ENCODE data around the gene COG7.
"Not testable (repeated sequence)": the region's sequence is repeated elsewhere in the genome, so short reads cannot be mapped to it uniquely, and the experiment has no call there.

Gene COG7
- 27.0 to 32.6 (median 30.7) reads per million in 4 experiments for total RNA-seq

DNA sequence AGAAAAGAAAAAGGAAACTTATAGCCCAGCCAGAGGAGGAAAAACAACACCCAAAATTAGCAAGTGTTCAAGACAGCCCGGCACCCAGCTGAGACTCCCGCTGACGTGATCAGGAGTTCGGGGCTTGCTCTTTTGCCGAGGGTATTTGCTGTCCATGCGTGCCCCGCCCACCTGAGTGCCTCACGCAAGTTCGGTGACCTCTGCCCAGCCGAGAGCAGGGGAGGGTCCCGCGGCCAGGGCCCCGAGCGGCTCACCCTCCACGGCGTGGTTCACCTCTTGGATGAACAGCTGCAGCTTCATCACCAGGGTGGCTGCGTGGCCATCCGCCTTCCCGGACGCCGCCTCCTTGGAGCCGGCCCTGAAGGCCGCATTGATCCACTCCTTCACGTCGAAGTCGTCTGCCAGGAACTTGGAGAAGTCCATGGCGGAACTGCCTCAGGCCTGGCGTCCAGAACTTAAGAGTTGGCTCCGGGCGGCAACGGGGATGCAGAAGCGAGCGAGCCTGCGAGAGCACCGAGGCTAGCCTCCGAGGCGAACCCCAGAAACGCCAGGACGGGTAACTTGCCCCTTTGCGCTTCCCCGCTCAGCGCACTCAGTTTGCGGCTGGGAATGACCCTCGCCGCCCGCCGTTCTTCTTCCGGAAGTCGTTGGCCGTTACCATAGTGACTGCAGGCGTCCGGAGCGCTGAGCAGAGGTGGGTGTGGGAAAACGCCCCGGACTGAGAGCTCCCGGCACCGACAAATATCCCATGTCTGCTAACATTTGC, at the start of gene COG7:
TSS of gene COG7 (minus strand) at position 618 of the 766 bp plus-strand sequence. CDS start at position 423, 195 bp downstream.
- peak; percentile 67 for DNase-seq

DNA sequence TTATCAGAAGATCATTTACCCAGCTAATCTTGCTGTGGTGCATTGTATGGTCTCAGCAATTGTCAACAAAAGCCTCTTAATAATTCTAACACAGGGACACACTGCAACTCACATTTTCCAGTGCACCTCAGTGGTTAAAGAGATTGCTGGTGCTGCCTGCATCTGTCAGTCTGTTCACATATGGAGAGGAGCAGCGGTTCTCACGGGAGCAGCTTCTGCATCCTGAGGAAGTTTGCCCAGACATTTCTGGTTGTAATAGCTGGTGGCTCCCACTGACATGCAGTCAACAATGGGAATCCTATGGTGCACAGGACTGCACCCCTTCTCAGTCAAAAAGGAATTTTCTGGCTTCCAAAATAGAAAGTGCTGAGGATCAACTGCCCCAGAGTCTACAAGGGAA, 49.5 kb upstream of the COG7 start:
- no peak for DNase-seq

DNA sequence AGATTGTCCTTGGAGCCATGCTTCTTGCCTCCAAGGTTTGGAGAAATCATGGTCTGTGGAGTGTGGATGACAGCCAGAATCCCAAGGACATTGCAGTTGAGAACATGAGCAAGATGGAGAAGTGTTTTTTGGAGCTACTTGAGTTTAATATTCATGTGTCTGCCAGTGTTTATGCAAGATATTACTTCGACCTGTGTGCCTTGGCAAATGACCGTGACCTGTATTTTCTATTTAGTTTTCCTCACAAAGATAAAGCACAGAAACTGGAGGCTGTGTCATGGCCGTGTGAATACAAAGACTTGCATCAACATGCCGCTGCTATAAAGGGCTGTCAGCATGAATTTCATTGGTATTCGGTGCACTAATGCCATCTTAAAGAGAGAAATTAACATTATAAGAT, 48.3 kb upstream of the COG7 start:
- no peak for DNase-seq

DNA sequence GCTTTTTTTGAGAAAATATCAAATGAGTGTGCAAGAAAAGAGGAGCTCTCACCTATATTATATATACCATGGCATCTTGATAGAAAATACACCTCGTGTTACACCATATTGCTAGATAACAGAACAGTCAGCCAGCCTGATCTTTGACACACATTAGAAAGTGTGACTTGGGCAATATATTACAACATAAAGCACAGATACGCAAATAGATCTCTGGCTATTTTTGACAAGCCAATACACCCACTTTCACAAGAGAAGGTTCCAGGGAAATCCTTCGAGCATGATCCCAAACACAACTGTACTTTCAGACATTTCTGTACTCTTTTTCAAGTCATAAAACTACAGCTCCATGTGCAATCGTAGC, 47.9 kb upstream of the COG7 start:
- DNase-seq: no peak

DNA sequence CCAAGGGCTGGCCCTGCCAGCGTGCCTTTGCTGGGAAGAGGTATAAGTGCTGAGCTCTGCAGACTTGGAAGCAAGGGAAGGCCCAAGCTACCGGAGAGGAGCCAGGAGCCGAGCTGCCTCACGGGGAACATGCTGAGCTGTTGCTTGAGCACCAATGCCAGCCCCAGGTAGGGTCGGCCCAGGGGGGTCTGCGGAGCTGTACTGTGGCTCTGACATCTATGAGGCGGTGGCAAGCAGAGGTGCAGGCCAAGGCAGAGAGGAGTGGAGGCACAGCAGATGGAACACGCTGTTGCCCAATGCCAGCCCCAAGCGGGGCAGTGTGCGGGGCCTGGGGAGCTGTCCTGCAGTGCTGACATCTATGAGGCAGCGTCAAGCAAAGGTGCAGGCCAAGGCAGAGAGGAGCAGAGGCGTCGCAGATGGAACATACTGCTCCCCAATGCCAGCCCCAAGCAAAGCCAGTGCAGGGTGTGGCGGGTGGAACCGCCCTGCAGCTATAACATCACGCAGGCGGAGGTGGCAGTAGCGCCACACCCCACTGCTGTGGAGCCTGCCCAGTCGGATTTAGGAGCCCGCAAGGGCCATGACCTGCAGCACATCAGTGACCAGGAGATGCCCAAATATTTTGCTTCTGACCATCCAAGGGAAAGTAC, 47.3 kb upstream of the COG7 start:
- DNase-seq: no peak

DNA sequence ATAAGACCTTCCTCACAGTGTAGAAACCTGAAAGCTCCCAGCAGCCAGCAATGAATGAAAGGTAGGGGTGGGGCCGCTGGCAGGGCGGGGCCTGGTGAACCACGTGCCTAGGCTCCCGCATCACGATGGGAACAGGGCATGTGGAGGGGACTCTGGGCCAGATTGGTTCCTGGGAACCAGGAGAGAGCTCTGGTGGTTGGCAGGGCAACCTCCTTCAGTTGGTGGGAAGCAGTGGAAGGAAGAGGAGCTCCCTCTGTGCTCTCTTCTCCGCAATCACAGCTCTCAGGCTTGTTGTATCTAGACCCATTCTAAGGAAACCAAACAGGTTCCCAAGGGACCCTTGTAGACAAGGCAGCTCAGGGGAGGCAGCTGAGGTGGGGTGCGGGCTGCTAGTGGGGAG, 46.8 kb upstream of the COG7 start:
- no peak for DNase-seq

DNA sequence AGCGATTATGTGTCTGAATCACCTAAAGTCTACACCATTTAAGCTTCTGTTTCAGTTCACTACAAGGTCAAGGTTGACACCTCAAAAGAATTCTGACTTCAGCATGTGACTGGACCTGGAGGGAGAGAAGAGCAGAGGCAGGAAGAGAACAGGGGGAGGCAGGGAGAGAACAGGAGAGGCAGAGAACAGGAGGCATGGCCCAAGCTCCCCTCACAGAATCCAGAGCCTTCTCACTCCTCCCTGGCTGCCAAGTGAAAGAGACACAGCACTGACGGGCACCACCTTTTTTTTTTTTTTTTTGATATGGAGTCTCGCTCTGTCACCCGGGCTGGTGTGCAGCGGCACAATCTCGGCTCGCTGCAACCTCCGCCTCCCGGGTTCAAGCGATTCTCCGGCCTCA, 45.9 kb upstream of the COG7 start:
- no peak for DNase-seq

DNA sequence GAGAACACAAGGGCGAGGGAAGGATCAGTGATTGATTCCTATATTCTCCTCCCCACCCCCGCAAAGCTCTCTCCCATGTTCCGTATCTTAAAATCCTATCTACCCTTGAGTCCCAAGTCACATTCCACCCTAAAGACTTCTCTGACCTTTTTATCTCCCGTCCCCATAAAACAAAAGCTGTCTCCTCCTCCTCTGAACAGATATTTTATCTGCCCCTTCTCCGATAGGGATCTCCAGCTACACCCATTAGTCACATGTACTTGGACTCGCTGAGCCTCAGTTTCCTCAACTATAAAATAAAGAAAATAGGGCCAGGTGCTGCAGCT, 44.5 kb upstream of the COG7 start:
- no peak for DNase-seq

DNA sequence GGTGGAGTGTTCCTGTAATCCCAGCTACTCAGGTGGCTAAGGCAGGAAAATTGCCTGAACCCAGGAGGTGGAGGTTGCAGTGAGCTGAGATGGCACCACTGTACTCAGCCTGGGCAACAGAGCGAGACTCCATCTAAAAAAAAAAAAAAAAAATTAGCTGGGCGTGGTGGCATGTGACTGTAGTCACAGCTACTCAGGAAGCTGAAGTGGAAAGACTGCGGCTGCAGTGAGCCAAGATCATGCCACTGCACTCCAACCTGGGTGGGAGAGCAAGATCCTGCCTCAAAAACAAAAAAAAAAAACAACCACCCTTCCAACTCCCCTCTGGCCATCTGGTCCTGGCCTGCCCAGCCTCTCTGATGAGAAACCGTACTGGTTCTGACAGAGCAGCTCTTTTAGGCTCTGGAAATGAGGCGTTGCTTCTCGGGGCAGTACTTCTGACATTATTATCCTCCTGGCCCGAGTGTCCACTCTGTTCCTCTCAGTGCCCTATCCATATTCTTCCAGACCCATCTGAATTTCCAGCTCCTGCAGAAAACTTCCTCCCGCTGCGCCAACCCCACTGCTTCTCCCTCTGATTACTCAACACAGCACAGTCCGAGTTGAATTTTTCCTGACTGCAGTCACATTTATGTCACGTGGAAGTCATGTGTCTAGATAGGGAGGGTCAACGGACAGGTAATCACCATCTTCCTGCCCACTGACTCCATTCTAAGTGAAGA, 44.0 kb upstream of the COG7 start:
- DNase-seq: no peak

DNA sequence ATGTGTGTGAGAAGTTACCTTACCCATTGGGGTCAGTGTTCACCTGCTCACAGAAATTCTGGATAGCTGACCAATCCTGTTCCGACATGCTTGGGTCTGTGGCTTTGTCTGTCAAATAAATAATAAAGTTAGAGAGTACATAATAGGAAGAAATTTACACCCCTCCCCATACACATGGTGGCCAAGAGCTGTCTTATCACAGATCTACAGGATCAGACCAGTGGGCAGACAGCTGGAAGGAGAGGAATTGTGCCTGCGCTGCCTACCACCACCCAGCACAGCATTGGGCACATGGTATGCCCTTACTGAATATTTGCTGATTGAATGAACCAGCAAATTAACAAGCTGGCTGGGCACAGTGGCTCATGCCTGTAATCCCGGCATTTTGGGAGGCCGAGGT, 42.7 kb upstream of the COG7 start:
- DNase-seq: no peak

DNA sequence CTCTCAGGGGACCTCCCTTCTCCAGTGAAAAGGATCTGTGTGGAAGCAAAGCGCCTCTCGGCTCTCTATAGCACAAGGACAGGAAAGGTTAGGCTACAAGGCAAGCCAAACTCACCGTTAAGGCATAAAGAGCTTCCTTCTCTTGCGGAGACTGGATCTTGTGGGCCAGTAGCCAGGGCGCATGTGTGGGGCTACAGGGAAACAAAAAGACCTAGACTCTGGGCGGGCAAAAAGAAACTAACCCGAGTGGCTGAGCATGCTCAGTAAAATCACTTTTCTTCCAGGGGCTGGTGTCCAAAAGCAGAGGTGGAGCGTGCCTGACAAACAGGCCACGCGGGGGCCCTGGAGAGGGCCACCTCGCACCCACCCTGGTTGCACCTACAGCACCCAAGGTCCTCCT, 41.2 kb upstream of the COG7 start:
- no peak for DNase-seq

DNA sequence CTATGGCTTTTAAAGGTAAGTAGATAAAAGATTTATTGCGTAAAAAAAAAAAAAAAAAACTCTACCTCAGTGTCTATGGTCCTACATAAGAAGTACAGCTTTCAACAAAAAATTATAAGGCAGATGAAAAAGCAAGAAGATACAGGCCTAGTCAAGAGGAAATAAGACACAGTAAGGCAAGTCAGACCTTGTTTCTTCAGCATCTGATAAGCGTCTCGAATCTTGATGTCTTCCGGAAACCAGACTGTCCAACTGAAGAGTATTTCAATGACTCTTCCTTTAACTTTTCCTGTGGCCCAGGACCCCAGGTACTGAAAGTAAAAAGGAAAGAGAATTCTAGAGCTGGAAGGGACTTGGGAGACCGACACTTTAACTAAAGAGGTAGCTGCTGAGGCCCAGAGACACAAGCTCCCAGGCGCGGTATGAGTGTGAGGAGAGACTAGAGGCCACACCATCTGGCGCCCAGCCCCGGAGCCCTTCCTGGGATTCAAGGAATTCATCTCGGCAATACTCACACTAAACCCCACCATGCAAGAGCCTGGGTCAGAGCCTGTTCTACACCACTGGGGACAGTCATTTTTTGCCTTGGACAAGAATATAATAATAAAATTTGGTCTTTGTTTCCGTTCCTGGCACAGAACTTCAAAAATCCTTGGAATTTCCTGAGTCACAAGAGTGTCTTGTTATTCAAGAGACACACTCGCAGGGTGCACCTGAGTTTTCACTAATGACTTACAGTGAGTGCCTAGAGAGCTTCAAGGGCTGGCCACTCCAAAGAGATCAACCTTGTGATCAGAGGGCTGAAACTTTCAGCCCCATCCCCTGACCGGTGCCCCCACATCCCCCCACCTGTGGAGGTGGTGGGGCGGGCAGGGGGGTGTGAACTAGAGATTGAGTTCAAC, 38.8 kb upstream of the COG7 start:
- DNase-seq: no peak

DNA sequence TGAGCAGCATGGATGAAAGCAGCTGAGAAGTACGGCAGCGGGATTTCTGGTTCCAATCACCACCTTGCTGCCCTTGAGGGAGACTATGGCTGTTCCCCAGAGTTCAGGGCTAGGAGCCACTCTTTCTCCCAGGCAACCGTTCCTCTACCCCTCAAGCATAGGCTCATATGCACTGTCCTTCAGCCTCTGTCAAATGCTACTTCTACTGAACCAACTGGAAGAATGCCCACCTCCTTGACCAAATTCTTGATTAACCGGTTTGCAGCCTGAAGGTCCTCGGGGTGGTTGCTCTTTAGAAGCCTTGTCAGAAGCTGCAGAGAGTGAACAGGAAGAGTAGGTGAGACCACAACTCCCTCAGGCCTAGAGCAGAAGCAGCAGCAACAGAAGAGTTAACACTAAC, 33.5 kb upstream of the COG7 start:
- DNase-seq: no peak

DNA sequence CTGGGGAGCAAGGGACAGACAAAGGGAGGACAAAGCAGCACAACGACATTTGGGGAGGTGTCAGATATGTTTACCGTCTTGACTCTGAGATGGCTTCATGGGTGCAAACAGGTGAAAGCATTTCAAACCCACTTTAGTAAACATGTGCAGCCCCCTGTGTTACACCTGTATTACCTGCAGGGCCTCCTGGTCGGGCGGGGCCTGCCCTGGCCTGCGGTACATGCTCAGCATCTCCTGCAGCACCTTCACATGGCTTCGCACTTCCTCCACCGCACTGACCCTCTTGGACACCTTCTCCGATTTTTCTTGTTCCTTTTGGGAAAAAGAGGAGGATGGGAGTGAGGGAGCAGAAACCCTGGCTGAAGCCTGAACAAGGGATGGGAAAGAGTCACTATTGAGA, 32.9 kb upstream of the COG7 start:
- no peak for DNase-seq

DNA sequence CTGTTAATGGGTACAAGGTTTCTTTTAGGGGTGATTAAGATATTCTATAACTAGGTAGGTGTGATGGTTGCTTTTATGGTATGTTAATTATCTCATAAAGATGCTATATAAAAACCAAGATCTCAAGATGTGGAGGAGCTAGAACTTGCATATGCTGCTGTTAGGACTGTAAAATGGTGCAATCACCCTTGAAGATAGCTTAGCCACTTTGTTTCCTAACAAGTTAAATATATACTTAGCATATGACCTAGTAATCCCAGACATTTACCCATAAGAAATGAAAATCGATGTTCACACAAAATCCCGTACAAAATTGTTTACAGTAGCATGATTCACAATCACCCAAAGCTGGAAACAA, 32.2 kb upstream of the COG7 start:
- no peak for DNase-seq

DNA sequence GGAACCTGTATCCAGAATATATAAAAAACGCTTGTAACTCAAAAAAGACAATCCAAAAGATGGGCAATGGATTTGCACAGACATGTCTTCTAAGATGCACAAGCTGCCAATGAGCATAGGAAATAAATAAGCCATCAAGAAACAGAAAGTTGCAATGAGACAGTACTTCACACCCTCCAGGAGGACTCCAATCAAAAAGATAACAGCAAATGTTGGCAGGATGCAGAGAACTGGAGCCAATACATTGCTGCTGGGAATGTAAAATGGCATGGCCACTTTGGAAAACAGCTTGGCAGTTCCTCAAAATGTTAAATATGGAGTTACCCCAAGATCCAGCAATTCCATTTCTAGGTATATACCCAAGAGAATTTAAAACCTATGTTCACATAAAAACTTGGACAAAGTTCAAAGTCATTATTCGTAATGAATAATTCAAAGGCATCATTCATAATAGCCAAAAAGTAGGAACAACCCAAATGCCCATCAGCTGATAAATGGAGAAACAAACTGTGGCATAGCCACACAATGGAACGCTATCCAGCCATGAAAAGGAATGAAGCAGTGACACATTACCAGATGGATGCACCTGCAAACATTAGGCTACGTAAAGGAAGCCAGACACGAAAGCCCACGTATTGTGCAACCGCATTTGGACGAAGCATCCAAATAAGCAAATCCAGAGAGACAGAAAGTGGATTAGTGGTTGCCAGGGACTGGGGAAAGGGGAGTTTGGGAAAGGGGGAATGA, 31.7 kb upstream of the COG7 start:
- no peak for DNase-seq

DNA sequence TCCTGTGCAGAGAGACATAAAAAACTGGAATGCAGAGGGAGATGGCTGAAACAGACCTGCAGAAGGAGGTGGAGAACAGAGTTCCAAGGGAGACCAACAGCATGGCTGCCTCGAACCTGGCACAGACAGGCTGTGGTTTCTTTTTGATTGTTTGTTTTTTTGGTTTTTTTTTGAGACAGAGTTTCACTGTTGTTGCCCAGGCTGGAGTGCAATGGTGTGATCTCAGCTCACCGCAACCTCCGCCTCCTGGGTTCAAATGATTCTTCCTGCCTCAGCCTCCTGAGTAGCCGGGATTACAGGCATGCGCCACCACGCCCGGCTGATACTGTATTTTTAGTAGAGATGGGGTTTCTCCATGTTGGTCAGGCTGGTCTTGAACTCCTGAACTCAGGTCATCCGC, 30.5 kb upstream of the COG7 start:
- DNase-seq: not testable (repeated sequence)

DNA sequence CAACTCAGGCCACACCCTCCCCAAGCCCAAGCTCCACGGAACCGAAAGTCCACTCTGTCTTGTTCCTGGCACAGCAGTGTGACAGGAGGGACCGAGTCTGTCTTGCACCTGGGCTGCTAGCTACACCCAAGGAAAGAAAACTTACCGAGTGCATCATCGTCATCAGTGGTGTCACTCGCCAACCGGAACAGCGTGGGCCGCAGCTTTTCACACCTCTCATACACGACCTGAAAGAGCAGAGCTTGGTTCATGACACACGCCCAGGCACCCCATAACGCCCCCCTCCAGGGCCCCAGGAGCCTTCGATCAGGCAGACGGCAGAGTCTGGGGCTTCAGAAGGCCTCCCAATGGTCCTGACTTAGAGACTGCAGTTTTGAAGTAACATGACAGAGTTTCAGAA, 29.8 kb upstream of the COG7 start:
- DNase-seq: no peak

DNA sequence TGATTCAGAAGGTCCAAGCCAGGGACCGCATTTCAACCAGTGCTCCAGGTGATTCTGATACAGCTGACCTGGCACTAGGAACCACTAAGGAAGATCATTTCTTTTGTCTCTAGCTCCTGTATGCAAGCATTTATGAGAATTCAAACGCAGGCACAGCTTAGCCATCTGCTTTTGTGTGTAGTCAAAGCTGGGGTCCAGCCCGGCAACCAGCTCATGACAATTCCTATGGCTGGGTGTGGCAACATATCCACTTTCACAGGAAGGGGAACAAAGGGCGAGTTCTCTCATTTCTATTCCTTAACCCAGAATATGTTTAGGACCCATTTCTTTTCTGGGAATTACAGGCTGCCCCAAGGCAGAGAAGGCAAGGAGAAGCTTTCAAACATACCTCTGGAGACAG, 27.3 kb upstream of the COG7 start:
- DNase-seq: no peak

DNA sequence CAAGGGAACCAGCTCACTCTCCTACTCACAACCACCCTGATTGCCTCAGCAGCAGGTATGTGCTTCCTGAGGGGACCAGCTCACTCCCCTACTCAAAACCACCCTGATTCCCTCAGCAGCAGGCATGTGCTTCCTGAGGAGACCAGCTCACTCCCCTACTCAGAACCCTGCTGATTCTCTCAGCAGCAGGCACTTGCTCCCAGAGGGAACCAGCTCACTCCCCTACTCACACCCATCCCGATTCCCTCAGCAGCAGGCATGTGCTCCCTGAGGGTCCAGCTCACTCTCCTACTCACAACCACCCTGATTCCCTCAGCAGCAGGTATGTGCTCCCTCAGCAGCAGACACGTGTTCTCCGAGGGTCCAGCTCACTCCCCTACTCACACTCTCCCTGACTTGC, 26.1 kb upstream of the COG7 start:
- DNase-seq: no peak

DNA sequence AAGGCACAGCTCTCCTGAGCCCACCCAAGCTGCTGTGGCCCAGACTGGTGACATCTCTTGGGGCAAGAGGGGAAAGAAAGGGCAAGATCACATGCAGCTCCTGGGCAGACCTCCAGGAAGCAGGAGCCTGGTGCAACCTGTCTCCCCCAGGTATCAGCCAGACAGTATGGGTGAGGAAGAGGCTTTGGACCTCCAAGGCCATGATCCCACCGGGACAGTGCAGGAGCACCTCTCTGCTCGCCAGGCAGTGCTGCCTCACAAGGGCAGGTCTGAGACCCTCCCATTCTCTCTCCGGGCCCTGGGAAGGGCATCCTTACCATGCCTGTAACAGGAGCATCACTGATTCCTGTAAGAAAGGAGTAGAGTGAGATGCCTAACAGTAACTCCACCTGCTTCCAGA, 25.6 kb upstream of the COG7 start:
- DNase-seq: no peak

DNA sequence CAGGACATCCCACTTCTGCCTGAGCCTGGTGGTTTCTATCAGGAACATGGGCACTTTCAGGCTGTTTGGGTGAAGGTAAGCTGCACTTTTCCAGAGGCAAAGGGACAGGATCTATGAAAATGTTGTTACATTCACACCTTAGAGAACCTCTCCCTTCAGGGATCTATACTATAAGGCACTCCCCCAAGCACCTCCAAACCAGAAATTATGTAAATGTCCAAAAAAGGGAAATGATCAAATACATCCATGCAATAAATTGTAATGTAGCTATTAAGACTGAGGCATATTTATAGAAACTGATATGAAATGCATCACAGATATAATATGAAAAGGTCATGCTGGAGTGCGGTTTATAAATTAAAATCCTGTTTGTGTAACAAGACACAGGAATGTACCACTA, 23.3 kb upstream of the COG7 start:
- no peak for DNase-seq

DNA sequence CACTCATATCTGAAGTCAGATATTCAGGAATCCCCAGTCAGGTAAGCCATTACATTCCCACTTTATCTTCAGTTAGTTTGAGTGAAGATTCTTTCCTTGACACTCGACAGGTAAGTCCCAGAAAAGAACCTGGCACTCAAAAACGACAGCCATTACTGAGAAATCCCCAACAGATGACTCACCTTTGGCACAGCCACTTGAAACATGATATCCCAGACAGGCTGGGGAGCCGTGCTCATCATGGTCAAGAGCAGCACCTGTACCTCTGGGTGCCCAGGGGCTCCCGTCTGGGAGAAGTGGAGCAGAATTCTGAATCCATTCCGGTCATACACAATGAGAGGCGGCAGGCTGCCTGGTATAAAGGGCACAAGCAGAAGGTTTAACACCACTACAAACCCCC, 16.8 kb upstream of the COG7 start:
- DNase-seq: no peak

Measured in effector CD8-positive, alpha-beta T cell (primary cell).